Measurements from ENCODE around the gene COL15A1.
"Not testable (repeated sequence)": the region's sequence is repeated elsewhere in the genome, so short reads cannot be mapped to it uniquely, and the experiment has no call there.

COL15A1 gene

DNA sequence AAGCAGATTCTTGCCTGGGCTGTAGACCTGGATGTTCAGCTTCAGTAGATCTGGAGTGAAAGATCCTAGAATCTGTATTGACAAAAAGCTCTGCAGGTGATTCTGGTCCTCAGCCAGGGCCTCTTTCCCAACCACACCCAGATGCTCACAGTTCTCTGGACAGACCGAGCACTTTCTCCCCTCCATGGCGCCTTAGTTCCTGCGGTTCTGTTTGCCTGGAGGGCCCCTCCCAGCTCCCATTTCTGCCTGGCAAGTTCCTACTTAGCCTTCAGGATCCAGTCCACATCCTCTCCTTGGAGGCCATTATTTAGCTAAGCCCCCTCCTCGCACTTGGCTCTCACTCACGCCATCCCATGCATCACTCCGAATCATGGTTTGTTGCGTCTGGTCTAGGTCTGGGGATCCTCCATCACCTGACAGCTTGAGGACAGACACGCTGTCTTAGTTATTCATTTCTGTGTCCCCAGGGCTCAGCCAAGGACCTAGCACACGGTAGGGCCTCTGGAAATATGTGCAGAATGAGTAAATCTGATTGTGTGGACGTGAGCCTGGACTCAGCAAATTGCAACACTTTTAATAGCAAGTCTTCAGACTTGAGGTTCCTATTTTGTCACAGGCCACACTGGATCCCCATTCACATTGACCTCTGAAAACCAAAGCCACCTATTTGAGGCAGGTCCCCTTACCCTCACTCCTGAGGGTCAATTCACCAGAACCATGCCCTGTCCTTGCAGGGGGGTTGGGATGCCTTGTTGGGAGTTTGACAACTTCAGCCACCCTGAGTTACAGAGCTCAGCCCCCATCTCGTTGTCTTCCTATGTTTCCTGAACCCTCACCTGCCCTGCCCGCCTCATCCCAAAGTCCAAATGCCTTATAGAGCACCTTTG lies 50.7 kb downstream of the COL15A1 start:
- no peak for DNase-seq (ENCODE audit: low read depth)

GRCh38 chr9:98995059-98995671 lies 51.5 kb downstream of the COL15A1 start:
- DNase-seq (ENCODE audit: low read depth) = no peak

DNA sequence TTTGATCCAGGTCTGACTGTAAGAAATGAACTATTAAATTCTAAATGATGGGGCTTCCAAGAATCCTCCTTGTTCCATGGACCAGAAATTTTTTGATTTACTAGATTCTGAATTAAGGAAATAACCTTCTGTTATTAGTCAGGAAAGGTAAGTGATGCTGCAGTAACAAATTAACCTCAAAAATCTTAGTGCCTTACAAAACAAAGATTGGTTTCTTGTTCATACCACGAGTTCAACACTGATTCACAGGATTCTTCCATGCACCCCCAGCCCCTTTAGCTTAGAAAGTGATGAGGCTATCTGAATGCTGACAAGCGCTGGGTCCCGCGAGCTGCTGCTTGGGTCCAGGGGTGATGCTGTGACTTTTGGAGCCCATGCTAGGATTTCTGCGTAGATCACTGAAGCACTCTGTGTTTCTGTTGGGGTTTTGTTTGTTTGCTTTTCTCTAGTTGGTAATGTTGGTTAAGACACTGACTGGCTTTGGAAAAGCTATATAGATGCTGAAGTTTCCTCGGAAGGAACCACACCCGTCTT lies 52.3 kb downstream of the COL15A1 start:
- DNase-seq (ENCODE audit: low read depth) = no peak

GRCh38 chr9:98997604-98998003 lies 53.9 kb downstream of the COL15A1 start:
- DNase-seq (ENCODE audit: low read depth) = peak; percentile 57

GRCh38 chr9:98998441-98999151 lies 54.9 kb downstream of the COL15A1 start:
- DNase-seq (ENCODE audit: low read depth) = peak; percentile 84

DNA sequence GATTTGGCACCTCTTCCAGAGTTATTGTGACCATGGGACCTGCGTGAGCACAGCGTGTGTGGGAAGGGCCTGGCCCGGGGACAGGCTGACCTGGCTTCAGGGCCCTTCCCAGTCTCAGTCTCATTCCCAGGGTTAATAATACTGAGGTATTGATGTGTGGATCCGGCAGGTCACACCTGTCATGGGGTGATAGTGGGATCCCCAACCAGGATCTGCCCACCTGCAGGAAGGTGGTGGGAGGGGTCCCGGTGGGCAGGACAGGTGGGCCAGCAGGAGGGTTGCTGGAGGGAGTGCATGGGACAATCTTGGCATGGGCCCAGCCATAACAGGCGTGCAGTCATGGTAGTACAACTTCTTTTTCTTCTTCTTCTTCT lies 55.4 kb downstream of the COL15A1 start:
- no peak for DNase-seq (ENCODE audit: low read depth)

DNA sequence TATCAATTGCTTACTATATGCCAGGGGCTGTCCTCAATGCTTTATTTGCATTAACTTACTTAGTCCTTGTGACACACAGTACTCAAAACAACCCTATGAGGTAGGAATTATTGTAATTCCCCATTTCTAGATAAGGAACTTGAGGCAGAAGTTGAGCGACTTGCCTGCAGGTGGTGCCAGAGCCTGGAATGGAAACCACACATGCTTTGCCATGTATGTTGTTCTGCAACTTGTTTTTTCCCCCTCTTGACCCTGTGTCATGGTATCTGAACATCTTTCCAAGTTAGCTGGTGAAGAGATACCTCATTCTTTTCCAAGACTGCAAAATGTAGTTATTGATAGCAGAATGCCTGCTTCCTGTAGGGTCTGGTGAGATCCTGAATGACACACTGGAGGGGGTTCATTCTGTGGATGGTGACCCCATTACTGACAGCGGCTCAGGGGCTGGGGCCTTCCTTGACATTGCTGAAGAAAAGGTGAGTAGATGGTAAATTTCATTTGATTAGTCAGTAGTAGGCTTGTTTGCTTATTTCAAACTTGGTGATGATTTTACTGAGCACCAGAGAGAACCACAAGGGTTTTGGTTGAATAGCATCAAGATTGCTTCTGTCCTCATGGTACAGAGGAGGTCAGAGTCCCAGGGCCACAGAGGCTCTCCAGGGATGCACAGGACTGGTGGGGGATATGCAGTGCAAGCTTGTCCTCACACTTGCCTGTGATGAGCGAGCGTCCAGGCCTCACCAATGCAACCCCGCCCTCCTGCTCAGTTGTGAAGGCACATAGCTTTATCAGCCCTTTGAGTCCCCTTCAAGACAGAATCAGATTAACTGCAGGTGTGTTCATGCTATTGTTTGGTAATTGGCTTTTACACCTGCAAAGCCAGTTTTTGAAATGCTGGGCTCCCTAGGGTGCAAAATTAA lies 57.0 kb downstream of the COL15A1 start:
- no peak for DNase-seq (ENCODE audit: low read depth)

- no peak for DNase-seq (ENCODE audit: low read depth)
Observed at GRCh38 chr9:99001892-99002291, 58.2 kb downstream of the COL15A1 start.

DNA sequence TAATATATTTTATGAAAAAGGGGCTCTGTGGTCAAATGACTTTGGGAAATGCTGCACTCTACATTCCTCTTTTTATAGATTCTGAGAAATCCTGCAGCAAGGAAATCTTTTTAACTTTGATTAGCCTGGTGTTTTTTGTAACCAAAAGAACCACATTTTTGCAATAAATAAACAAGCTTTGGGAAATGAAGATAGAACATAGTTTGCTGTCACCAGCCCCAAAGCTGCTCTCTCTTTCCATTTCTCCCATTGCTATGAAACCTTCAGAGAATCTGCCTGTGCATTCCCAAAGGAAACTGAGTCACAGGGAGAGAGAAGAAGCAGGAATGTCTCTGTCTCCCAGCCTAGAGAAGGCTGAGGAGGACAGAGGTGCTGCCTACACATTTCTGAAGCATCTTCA lies 59.0 kb downstream of the COL15A1 start:
- DNase-seq (ENCODE audit: low read depth) = no peak

DNA sequence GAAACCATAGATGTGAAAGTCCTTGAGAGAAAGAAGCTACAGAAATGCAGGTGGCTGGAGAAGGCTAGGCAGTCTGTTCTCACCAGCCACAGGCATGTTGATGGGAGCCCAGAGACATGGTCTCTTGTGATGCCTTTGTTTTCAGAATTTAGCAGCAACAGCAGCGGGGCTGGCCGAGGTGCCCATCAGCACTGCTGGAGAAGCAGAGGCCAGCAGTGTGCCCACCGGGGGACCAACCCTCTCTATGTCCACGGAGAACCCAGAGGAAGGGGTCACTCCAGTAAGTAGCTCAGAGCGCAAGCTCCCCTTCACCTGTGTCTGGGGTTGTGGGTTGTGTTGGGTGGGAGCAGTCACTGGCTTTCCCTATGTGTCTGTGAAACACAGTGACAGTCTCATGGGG lies 59.6 kb downstream of the COL15A1 start:
- no peak for DNase-seq (ENCODE audit: low read depth)

DNA sequence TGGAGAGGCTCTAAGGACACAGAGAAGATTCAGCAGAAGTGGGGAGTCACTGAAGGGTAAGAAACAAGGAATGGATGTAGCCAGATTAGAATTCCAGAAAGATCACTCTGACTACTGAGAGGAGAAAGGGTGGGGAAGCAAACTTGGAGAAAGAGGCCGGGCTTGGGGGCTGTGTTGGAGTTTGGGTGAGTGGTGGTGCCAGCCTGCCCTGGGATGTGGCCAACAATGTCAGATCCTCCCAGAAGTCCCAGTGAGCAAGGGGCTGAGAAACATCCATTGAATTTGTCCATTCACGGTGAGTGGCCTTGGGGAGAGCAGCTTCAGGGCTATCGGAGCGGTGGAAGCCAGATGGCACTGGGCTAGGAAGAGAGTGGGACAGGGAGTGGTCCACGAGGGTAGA lies 60.4 kb downstream of the COL15A1 start:
- no peak for DNase-seq (ENCODE audit: low read depth)

DNA sequence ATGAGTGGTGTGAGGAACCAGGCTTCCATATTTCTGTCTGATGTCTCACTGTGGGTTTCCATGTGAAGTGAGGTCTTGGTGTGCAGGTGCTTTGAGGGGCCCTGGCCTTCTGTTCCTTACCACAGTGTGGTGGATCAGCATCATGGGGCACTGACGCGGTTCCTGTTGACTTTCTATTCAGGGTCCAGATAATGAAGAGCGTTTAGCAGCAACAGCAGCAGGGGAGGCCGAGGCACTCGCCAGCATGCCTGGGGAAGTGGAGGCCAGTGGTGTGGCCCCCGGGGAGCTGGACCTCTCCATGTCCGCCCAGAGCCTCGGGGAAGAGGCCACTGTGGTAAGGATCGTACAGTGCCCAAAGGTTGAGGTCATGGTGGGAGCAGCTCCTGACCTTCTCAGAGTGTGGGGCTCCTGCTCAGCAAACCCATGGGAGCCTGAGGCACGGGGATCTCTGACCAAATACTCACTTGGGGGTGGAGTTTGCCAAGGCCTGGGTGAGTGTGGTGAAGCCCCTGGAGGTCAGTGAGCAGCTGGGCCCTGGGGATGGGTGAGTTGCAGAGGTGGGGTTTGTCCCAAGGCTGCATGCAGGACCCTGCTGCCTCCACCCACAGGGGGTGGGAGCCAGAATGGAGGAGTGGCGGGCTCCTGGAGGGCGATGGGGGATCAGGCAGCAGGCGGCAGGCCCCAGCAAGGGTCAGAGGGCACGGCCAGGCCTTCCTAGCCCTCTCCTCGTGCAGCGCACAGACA lies 61.2 kb downstream of the COL15A1 start:
- no peak for DNase-seq (ENCODE audit: low read depth)

DNA sequence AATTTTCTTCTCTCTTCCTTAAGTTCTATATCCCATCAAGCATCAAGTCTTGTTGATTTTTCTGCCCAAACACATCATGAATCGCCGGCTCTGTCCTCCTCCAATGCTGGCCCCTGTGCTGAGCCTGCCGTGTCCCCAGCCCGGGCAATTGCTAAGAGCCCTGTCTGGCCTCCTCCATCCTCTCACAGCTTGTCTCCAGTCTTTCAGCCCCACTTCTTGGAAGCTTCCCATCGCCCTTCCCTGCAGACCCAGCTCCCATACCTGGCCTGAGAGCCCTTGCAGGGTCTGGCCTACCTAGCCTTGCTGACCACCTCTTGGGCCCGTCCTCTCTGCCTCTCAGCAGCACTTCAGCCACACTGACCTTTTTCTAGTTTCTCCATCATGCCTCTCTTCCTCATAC lies 61.9 kb downstream of the COL15A1 start:
- no peak for DNase-seq (ENCODE audit: low read depth)

- DNase-seq (ENCODE audit: low read depth) = no peak
Observed at GRCh38 chr9:99006511-99006910, 62.8 kb downstream of the COL15A1 start.

GRCh38 chr9:99006979-99007378 lies 63.3 kb downstream of the COL15A1 start:
- DNase-seq (ENCODE audit: low read depth) = no peak

DNA sequence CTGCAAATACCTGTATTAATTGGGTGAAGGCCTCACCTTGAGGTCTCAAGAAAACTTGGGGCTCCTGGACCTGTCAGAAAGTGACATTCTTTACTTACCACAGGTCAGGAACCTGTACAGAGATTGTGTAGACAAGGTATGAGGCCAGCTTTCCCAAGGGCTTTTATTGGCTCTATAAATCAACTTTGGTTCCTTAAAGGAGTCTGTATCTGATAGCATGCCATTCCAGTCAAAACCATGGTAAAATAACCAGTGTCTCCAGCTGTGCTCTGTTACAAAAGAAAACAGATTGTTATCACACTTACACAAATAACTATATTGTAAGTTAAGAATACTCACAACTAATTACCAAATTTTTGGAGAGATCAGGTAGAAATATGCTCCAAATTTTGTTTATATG lies 64.5 kb downstream of the COL15A1 start:
- no peak for DNase-seq (ENCODE audit: low read depth)

GRCh38 chr9:99010393-99010792 lies 66.7 kb downstream of the COL15A1 start:
- DNase-seq (ENCODE audit: low read depth) = not testable (repeated sequence)

GRCh38 chr9:99011161-99011709 lies 67.5 kb downstream of the COL15A1 start:
- DNase-seq (ENCODE audit: low read depth) = no peak

- no peak for DNase-seq (ENCODE audit: low read depth)
Observed at GRCh38 chr9:99012957-99013512, 69.3 kb downstream of the COL15A1 start.

- DNase-seq (ENCODE audit: low read depth) = no peak
Observed at GRCh38 chr9:99013550-99013949, 69.8 kb downstream of the COL15A1 start.

Data from stromal cell of bone marrow (primary cell).